ENCODE measurements around the gene GNB5. TPM values are rescaled to one million over a fixed set of nuclear protein-coding genes. Genes with fewer than 3 reads are reported as not detected.
A peak's percentile ranks its signal among the peaks of the same experiment; 100 is the strongest.

GNB5 gene
- total and polyA plus RNA-seq, 2 of the 13 experiments (the other 11 are each of a cell fraction or from before 2014, with no cell fraction given) = 13.7 to 14.4 TPM

GRCh38 chr15:52214553-52214952 is 23.4 kb upstream of the GNB5 start:
- ChIA-PET CTCF (ENCODE audit: low intra/inter-chr PET ratio, low total read pairs) (no interaction called here), POLR2A (interaction anchor here (0.6 kb wide), 1 partner anchor 69 kb away, joined by 3 read pairs; no protein-coding TSS in a partner anchor)
- Histone ChIP-seq H3K9me3 (ENCODE audit: low read length) (no peaks in the 10 kb centered on the region), H3K27ac (ENCODE audit: extremely low read length, insufficient read depth, low read length) (no peak overlapping the region), H3K9ac (ENCODE audit: insufficient read depth, low read depth, low read length) (no peak overlapping the region), H2AFZ (ENCODE audit: low read length) (no peak overlapping the region), H4K20me1 (ENCODE audit: insufficient read depth, low read length) (no peaks in the 10 kb centered on the region), H3K4me1 (ENCODE audit: insufficient read depth, low read length) (no peaks in the 10 kb centered on the region), H3K4me3 (replicated peaks in 1 of 3; ENCODE audit: insufficient read depth in 1 of 3, low read depth in 2 of 3, low read length in 3 of 3) (no peak overlapping the region), H3K79me2 (ENCODE audit: insufficient read depth, low read length) (no peaks in the 10 kb centered on the region), H3K27me3 (ENCODE audit: control insufficient read depth in 1 of 2, insufficient read depth in 2 of 2, low read length in 2 of 2) (no peaks in the 10 kb centered on the region), H3K36me3 (replicated peaks in 1 of 2; ENCODE audit: control insufficient read depth in 1 of 2, insufficient read depth in 2 of 2, low read length in 2 of 2) (peaks cover 26 to 81% of the 10 kb centered on the region in 2 experiments), H3K4me2 (ENCODE audit: low read depth, low read length) (no peak overlapping the region)
- in situ Hi-C loops (cut with HindIII; ENCODE audit: extremely low pct_ligation_motif_present, low pct_unique_long_range_greater_than_20kb) (no loop called here), intact Hi-C loops (cut with micrococcal nuclease; ENCODE audit: unreplicated experiment) (no loop called here)
- TF ChIP-seq ZBTB40 (IDR thresholded peaks at IDR 0.05) = 0 out of 2 replicates have a peak, but pooled peaks have one; percentile 4
- no peak for TF ChIP-seq ZBTB40 (CRISPR knock-in tag; IDR thresholded peaks at IDR 0.05)
- TF ChIP-seq NRL (CRISPR knock-in tag; IDR thresholded peaks at IDR 0.05; ENCODE audit: borderline replicate concordance) = no peak
- no peak for TF ChIP-seq PRDM10 (CRISPR knock-in tag; IDR thresholded peaks at IDR 0.05; ENCODE audit: low read depth)
- no peak for TF ChIP-seq ZNF232 (CRISPR knock-in tag; IDR thresholded peaks at IDR 0.05; ENCODE audit: borderline replicate concordance)
- DNase-seq (ENCODE audit: low spot score) (no peak), FAIRE-seq (no peak), ATAC-seq (no peak)
- BruUV-seq (replicated peaks) = no TSS peak
- 95% methylated on average over 1 of the region's 1 CpG for WGBS (ENCODE audit: low lambda C conversion rate)

Data from HepG2 (cell line).